GDM1 (cell line): ENCODE measurements around the gene NTSR1.

Experiments used
- DNase-seq: peaks from one replicate; lab custom pipeline; 2025; lab: John Stamatoyannopoulos, UW

The NTSR1 gene

GRCh38 chr20:62802026-62802712 is 93.5 kb downstream of the NTSR1 start:
- DNase-seq = no peak

- no peak for DNase-seq
Observed at GRCh38 chr20:62804021-62804626, 95.5 kb downstream of the NTSR1 start.

DNA sequence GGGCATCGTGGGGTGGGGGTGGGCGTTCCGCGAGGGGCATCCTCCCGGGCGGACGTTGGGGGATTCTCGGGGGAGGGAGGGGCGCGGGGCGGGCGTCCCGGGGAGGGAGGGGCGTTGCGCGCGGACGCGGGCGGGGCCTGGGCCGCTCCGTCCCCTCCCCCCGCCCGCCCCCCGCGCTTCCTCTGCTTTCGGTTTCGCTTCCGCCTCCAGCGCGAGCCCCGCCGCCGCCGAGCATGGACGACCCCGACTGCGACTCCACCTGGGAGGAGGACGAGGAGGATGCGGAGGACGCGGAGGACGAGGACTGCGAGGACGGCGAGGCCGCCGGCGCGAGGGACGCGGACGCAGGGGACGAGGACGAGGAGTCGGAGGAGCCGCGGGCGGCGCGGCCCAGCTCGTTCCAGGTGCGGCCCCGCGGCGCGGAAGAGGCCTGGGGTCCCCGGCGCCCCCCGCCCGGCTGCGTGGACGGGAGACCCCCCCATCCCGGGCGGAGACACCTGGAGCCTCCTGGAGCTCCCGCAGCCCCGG is 96.1 kb downstream of the NTSR1 start, which contains the start of gene OGFR:
Gene OGFR (plus strand): TSS at position 209 of the 528 bp plus-strand sequence. CDS start 25 bp downstream, at position 234.
- peak; percentile 45 for DNase-seq

DNA sequence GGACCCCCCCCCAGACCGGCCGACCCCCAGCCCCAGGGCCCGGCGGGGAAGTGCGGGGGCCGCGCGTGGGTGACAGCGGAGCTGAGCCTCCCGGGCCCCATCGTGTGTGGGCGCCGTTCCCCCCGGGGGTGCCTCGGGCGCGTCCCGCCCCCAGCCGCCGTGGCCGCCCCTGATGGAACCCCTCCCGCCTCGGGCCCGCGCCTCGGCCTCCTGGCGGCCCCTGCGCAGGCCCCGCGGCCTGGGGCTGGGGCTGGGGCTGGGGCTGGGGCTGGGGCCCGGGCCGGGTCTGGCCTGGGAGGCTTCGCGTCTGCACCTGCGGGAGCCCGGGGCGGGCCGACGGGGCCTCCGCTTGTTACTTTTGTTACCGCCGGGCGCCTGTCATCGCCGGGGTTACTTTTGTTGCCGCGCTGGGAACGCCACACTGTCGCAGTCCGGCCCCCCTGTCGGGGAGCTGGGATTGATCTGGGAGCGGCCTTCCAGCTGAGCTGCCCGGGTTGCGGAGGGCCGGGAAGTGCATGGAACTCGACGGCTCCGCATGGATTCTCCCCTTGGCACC is 96.6 kb downstream of the NTSR1 start:
- DNase-seq = no peak

DNA sequence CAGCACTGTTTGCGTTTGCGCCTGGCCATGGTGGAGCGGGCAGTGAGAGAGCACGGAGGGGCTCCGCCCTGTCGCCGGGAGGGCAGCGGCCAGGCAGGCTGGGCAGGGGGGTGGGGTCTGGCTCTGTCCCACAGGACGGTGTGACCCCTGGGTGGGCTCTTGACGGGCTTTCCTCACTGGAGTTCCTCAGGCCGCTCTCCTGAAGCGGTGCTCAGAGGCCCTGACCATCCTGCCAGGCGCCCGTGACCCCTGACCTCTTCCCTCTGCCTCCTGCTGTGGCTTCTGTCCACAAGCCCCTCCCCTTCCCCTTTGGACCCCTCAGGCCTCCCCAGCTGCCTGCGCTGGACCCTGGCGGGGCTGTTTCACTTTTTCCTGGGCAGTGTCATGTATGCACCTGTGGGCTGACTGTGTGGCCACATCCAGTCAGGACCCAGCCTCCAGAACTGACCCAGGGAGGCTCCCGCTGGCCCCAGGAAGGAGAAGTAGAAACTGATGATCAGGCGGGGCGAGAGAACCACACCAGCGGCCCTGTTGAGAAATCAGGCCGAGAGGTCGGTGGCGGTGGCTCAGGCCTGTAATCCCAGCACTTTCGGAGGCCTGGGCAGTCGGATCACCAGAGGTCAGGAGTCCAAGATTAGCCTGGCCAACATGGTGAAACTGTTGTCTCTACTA is 97.2 kb downstream of the NTSR1 start:
- no peak for DNase-seq

GRCh38 chr20:62806383-62807050 is 97.9 kb downstream of the NTSR1 start:
- no peak for DNase-seq

- no peak for DNase-seq
Observed at GRCh38 chr20:62807444-62808210, 99.0 kb downstream of the NTSR1 start.

- no peak for DNase-seq
Observed at GRCh38 chr20:62808211-62808865, 99.7 kb downstream of the NTSR1 start.

DNA sequence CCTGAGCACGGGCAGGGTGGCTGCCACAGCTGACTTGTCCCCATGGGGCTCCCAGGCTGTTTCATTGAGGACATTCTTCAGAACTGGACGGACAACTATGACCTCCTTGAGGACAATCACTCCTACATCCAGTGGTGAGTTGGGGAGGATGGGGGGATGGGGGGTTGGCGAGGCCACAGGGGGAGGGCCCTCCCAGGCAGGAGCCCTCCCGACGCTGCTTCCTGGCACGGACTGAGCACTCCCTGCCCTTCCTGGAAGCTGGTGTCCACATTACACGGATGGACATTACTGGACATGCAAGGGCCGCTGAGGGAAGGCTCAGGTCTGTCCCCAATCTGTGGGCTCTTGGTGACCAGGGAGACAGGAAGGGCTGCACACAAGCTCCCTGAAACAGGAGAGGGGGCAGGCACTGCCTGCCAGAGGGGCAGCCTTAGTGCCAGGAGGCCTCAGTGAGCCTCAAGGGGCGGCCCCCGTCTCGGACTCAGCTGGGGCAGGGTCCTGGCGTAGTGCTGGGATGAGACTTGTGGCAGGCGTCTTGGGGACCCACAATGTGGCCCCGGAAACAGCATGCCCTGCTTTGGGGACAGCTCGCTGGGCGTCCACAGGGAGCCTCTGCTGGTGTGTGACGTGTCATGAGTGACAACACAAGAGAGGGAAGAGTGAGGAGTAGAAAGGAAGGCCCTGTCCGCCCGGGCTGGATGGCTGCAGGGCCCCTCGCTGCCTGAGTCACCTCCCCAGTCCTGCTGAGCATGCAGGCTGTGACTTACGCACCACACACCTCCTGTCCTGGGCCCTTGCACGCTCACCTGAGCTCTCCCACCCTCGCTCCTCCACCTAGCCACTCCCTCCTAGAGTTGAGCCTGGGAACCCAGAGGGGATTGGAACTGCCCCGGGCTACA is 101.1 kb downstream of the NTSR1 start:
- no peak for DNase-seq

DNA sequence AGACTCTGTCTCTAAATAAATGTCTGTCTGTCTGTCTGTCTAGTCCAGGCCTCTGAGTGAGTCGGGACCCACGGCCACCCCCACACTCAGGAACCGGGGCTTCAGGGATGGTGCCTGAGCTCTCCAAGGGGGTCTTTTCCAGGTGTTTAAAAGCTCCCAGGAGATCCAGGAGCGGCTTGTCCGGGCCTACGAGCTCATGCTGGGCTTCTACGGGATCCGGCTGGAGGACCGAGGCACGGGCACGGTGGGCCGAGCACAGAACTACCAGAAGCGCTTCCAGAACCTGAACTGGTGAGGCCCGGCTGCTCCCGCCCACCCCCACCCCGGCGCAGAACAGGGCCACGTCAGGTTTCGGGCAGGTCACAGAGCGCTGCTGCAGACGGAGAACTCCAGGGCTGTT is 102.7 kb downstream of the NTSR1 start:
- no peak for DNase-seq

- DNase-seq = no peak
Observed at GRCh38 chr20:62811720-62812119, 103.1 kb downstream of the NTSR1 start.
